GM18868 (cell line): ENCODE results near the gene HSPA9.

Source experiments
- ATAC-seq: cut with Tn5 transposase; IDR thresholded peaks from one replicate; pipeline ENCODE4 v1.9.1; 2021; ENCODE audit warnings: mild to moderate bottlenecking, moderate library complexity; ENCODE audit not compliant: unreplicated experiment

HSPA9 gene

DNA sequence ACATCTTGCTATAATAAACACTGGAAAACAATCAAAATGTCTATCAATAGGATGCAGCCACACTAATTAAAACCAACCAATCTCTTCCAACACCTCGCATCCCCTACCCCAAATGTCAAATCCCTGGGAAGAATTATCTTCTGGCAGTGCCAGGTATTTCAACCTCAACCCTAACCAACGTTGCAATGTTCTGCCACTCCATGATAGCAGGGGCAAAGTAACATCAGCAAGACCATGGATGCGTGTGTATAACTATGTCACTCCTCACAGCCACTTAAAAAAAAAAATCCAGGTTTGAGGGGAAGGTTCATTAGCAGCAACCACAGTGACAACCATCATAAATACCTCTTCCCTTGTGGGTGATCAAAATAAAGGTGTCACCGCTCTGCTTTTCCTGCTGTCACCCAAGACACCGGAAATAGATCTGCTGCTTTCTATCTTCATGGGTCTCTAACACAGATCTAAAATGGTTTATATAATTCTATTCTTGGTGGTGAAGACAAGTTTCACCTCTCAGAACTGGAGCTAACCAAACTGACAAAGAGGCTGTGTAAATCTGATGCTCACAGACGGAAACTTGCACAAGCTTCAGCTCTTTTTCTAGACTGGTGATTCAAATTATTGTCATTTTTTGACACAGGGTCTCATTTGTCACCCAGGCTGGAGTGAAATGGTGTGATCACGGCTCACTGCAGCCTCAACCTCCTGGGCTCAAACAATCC is 9.9 kb downstream of the HSPA9 start:
- ATAC-seq: no peak

- ATAC-seq: no peak
Measured at GRCh38 chr5:138564242-138564641, 11.0 kb downstream of the HSPA9 start.

- no peak for ATAC-seq
Measured at GRCh38 chr5:138563340-138564118, 11.7 kb downstream of the HSPA9 start.

DNA sequence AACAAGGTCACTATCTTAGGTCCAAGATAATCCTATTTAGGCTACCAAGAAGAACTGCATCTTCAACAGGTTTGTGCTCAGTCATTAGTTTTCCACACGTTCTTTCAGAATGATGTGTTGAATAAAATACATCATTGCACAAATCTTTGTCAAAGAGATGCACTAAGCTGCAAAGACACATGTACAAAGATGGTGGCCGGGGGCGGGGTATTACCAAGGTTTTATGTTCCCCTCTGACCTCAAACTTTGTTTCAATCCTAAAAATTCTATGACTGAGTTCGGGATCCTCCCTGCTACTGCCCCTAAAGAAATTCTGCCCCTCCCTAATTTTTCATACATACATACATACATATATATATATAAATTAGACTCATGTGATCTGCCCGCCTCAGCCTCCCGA is 14.2 kb downstream of the HSPA9 start:
- no peak for ATAC-seq

- ATAC-seq: no peak
Measured at GRCh38 chr5:138559937-138560336, 15.3 kb downstream of the HSPA9 start.

DNA sequence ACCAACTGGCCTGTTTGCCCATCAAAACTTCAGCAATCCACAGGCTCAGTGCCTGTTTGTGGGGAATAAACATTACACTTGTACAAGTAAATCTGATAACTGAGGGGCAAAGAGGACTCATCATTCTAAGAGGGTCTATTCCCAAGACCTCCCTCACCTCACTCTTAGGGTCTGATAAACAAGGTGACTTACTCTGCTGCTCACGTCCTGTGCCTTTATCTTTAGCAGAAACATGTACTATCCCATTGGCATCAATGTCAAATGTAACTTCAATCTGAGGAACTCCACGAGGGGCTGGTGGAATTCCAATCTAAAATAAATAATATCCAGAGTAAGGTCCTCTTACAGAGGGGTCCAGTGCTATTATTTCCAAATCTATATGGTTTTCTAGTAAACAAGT is 17.5 kb downstream of the HSPA9 start:
- no peak for ATAC-seq

GRCh38 chr5:138554143-138554542 is 21.1 kb downstream of the HSPA9 start:
- no peak for ATAC-seq

GRCh38 chr5:138553437-138554095 is 21.6 kb downstream of the HSPA9 start:
- ATAC-seq: no peak

GRCh38 chr5:138552657-138553056 is 22.5 kb downstream of the HSPA9 start:
- ATAC-seq: no peak

DNA sequence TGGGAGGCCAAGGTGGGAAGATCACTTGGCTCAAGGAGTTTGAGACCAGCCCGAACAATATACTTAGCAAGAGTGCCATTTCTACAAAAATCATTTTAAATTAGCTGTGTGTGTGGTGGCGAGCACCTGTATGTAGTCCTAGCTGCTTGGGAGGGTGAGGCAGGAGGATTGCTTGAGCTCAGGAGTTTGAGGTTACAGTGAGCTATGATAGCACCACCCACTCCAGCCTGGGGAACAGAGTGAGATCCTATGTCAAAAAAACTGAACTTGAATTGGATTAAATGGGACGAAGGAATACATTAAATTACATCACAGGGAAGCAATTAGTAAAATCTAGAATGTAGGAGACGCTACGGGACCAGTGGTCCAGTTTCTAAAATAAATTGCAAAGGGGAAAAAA is 25.8 kb downstream of the HSPA9 start:
- ATAC-seq: no peak

DNA sequence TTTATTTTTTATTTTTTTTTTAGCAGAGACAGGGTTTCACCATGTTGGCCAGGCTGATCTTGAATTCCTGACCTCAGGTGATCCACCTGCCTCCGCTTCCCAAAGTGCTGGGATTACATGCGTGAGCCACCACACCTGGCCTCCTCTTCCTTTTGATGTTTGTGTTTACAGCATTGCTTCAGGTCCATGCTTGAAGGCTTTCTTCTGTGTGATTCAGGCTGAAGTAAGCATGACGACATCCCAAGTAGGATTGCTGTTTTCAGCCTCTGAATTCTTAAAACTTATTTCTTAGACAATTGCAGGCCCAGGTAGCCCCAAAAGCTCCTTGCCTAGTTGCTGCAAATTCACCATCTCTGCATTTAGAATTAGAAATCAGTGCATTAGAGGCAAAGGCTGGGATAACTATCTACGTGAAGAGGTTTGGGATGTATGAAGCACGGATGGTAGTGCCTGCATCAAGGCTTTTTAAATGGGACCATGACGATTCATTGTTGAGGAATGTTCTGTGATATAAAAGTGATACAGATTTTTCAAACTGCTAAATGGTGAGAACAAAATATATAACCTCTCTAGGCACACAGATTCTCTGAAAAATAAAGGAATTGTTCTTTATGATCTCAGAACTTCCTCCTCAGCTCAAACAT is 29.2 kb downstream of the HSPA9 start:
- ATAC-seq: no peak

GRCh38 chr5:138544181-138545134 is 30.7 kb downstream of the HSPA9 start:
- ATAC-seq: no peak

- ATAC-seq: peak; percentile 40
Measured at GRCh38 chr5:138543730-138544104, 31.5 kb downstream of the HSPA9 start.

- ATAC-seq: peak; percentile 93
Measured at GRCh38 chr5:138542956-138543729, 32.1 kb downstream of the HSPA9 start, which contains the start of gene ETF1. TSS of gene ETF1 (minus strand) at chr5:138543236. CDS start at chr5:138542918, 318 bp downstream.

GRCh38 chr5:138542180-138542955 is 32.8 kb downstream of the HSPA9 start:
- no peak for ATAC-seq

DNA sequence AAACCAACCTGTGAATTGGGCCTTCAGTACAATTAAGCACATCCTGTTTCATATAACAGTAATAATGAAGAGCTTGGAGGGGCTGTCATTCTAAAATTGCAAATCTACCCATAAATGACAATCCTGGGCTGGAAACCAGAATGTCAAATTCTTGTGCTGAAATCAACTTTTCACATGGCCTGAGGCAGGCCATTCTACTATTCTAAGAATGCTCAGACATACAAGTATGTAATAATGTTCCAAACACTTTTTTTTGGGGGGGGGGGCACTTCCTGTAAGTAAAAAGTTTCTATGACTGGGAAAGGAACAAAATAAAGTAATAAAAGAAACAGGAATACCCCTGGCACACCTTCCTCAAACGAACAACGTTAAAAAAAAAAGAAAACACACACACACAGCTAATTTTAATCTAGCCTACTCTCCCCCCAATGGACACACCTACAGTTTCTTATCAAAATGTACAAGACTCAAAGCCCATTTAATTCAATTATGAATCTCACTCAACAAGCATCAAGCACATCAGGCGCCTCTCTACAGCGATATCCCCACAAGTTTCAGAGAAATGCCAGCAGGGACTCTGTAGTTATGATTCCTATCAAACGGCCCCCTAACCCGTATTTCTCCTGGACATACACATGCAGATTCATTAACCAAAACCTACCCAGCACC is 33.6 kb downstream of the HSPA9 start:
- no peak for ATAC-seq

DNA sequence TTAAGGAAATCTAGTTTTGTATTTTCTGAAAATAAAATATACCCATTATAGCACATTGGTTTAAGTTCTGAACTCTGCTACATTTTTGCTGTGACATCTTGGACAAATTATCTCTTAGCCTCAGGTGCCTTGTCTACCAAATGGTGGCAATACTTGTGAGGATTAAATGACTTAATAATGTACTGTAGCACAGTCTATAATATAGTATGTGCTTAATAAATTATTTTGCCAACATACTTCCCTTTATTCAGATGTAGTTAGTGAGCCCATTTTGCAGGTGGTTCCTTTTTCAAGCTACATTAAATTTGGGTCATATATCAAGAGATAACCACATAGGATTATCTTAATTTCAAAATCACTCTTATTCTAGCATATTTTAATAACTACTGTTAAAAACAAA is 35.4 kb downstream of the HSPA9 start:
- ATAC-seq: no peak

- no peak for ATAC-seq
Measured at GRCh38 chr5:138538943-138539627, 36.1 kb downstream of the HSPA9 start.
